Measurements from ENCODE around the gene SENP1.
"Not testable (repeated sequence)": the region's sequence is repeated elsewhere in the genome, so short reads cannot be mapped to it uniquely, and the experiment has no call there.

SENP1 gene

DNA sequence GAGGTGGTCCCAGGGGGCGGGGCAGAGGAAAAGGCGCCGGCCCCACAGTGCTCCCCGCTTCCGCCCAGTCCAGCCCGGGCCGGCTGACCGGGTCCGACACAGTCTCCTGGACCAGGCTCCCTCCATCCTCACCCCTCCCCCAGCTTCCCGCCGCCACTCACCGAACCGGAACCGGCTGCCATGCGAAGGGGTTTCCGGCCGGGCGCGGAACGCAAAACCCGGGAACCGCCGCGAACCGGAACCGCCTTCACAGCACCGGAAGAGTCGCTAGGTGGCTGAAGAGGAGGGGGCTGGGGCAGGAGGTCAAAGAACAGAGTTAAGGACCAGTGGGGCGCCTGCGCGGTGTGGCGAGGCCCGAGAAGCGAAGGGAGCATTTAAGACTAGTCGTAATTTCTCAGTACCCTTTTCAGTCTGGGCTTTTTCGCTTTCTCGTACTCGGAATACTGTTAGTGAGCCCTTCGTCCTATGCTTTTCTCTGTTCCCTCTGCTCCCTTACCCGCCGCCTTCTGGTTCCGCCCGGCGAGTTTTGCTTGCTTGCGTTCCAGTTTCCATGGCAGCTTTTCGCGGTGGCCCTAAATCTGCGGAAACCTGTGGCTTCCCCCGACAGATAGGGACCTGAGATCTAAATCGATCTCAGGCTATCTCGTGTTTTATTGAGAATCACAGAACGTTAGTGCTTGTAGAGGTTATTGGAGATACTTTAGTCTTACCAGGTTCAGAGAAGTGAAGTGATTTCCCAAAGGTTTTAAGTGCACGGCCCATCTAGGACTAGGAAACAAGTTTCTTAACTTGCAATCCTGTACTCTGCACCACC is at the start of gene SENP1:
Gene SENP1, minus strand, starts transcription at position 213 of the 814 bp plus-strand sequence. CDS start 4,607 bp downstream, outside the sequence.
- peak; percentile 87 to 93 (median 92) for DNase-seq

DNA sequence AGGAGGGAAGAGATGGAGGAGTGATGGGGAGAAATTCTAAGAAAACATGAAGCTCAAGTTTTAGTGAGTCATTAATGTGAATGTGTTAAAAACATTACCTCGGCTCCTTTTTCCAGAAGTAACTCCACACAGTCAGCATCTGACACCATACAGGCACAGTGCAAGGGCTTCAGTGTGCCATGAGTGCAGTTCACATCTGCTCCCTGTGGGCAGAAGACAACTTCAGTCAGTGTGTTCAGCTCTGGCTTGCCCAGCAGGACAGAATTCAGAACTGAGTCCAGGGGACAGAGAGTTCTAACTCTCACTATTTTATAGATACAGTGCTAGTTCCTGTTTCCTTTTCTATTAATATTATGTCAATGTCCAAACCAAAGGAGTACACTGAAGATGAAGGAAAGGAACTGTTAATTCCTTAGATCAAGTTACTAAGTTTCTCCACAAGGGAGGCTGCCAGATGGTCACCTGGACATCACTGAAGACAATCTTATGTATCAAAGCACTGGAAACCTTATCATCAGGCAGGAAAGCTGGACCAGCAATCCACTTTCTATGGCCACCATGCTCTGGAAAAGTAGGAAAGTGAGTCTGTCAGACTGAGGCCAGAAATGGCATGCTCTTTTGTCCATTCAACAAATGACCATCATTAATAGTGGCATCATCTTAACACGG is 45.4 kb upstream of the SENP1 start:
- DNase-seq, result no peak

DNA sequence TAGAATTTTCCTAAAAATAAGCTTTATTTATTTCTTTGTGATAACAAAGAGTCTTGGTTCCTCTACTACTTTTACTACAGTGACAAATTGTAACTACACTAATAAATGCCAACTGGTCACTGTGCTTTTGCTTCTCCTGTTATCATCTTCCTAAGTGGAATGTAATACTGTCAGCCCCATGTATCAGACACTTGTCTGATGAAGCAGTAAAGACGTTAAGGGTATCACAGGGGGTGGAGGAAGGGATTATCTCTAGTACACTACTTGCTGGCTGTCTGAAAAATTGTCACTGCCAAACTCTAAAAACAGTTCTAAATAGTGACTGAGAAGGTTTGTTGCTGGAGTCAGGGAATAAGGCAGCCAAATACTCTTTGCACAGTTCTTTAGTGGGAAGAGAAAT is 40.1 kb upstream of the SENP1 start:
- DNase-seq, result no peak

GRCh38 chr12:48143898-48144297 is 38.0 kb upstream of the SENP1 start:
- no peak for DNase-seq

DNA sequence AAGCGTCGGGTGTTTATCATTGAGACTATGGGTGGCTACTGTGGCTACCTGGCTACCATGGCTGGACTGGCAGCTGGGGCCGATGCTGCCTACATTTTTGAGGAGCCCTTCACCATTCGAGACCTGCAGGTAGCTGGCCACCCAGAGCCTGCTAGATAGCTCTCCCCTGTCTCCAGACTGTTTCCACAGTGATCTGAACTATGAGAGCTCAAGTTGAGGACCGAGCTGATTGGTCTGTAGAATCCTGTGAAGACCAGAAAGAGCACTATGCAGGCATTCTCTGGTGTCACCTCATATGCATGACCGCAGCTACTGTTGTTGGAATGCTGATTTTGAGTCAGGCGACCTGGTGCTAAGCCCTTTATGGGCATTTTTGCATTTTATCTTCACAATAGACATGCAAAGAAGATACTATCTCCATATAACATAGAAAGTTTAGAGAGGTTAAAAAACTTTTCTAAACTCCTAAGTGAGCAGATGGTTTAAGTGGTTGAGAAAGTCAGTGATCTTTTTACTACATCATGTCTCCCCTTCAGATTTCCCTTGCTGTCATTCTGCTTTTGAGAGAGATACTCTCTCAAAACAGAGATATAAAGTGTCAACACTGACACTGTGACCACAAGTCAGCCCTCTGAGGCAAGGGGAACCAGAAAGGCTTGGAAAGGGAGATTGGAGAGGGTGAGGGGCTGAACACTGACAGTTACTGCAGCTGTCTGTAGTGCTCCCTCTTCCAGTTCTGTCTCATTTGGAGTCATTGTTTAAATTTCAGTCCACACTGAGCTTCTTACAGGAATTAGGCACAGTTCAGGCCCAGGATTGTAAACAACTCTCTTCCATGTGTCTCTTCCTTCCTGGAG is 37.2 kb upstream of the SENP1 start:
- DNase-seq, result no peak

DNA sequence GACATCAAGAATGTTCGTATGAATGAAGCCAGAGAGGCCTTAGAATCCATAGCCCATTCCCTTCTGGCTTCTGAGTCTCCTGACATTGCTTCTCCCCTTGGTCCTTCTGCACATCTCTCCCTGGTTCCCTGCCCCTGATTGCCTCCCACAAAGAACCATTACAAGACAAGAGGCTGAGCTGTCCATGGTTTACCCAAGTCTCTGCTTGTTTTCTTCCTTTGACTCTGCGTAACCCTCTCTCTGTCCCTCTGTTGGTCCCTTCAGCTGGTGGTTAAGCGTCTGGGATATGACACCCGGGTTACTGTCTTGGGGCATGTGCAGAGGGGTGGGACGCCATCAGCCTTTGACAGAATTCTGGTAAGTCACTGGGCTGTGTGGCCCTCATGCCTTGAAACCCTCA is 29.1 kb upstream of the SENP1 start:
- no peak for DNase-seq

GRCh38 chr12:48132826-48133225 is 26.9 kb upstream of the SENP1 start:
- no peak for DNase-seq

- no peak for DNase-seq
Observed at GRCh38 chr12:48131517-48131916, 25.6 kb upstream of the SENP1 start.

DNA sequence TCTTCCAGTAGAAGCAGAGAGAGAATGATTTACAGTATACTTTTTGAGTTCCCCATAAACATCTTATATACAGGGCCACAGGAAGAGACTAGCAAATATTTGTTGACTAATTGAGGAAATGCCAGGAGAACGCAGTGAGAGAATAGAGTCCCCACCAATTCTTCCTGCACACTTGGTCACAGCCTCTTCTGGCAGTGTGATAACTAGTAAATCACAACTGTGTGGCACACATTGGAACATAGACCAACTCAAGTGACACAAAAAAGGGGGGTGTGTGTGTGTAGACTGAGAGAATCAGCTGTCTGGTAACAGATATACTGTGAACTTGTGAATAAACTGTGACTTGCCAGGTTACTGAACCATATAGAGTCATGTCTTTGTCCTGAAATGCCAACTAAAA is 23.5 kb upstream of the SENP1 start:
- DNase-seq, result no peak

GRCh38 chr12:48128800-48129199 is 22.9 kb upstream of the SENP1 start:
- no peak for DNase-seq

DNA sequence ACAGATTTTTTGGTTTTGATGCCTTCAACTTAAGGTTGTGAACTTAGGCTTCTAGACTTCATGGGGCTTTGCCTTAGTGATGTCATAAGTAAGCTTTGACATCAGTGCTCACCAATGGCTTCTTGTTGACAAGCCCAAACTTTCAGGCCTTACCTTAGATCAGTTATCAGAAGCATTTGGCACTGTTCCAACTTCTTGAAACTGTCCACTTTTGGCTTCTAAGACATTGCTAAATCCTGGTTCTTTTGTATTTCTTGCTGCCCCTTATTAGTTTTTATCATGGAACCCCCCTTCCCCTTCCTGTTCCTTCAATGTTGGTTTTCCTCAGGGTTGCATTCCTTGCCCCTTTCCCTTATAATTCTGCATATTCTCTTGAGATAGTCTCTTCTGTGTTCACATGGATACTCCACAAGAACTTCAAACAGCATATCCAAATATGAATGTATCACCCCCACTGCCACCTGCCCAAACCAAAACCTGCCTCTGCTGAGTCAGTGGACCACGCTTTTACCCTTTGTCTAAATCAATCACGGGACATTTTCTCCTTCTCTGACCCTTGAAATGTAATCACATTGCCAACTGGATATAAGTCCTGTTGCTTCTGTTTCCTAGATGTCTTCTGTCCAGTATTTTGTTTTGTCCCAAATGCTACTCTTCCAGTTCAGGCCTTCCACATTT is 21.2 kb upstream of the SENP1 start:
- no peak for DNase-seq

GRCh38 chr12:48125985-48126384 is 20.1 kb upstream of the SENP1 start:
- DNase-seq, result no peak

DNA sequence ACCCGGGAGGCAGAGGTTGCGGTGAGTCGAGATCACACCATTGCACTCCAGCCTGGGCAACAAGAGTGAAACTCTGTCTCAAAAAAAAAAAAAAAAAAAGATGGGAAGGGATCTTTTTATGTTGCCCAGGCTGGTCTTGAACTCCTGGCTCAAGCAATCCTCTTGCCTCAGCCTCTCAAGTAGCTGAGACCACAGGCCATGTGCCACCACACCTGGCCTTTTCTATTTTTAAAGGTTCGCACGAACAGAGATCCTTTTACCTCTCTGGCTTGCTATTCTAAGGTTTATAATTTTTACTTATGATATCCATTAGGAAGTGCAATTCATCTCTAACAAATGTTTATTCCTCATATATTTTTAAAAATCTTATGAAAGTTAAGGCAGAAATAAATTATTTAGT is 19.7 kb upstream of the SENP1 start:
- not testable (repeated sequence) for DNase-seq

DNA sequence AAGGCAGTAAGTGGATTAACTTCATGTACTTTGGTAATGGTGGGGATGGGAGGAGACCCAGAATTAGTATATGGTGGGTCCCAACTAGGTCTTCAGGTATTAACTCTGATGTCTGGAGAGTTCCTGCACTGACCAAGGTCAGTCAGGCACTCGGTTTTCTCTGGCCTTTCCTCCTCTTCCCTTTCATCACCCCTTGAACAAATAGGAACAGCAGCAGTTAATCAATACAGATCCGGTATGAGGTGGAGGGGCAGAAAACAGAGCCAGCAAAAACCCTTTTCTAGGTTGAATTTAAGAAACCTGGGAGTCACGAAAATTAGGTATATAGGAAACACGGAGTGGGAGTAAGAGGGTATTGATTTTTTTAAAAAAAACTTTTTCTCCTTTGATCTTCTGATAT is 17.3 kb upstream of the SENP1 start:
- no peak for DNase-seq

DNA sequence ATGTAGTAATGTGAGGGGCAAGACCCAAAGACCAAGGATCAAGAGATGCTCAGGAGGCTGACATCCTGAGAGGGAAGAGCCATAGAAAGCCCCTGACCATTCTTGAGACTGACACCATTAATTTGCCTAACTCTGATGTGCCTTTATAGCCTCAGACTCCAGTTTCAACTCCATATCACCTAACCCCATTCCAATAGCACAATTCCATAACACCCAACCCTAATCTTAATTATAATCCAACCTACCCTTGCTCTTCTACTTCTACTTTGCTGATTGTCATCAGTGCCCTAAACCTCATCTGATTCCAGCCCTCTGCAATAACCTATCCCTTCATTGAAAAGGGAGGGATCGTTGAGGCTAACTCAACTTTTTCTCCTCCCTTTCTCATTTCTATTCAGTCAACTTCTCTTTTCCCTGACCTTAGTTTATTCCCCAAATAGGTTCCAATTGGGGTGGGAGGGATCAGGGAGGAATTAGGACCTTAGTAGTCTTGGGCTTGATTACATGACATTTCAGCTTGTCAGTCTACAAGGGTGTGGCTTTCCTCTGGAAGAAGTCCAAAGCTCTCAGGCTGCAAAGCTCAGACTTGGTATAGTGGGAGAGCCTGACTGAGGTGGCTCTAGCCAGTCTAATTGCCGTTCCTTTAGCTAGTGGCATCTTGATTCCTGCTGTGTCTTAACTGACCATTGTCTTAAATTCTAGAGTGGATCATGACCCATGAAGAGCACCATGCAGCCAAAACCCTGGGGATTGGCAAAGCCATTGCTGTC is 16.4 kb upstream of the SENP1 start:
- no peak for DNase-seq

DNA sequence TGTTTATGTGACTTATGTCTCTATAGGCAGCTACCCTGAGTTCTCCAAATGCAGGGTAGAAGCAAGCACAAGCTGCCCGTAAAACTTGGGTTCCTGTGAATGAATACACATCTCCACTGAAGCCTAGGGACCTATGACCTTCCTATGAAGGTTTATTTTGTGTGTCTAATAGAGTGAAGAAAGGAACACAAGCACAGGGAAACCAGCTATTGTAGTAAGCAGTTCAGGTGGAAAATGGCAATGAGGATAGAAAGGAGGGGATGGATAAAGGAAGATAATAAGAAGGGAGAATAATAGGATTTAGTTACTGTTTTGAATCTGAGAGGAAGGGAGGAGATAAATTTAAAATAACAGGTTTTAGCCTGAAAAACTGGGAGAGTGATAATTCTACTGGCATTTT is 15.6 kb upstream of the SENP1 start:
- no peak for DNase-seq

- no peak for DNase-seq
Observed at GRCh38 chr12:48119834-48120195, 13.9 kb upstream of the SENP1 start.

- peak; percentile 59 to 77 (median 72) for DNase-seq
Observed at GRCh38 chr12:48119078-48119833, 13.4 kb upstream of the SENP1 start, which contains the start of gene PFKM. Gene PFKM (plus strand): TSS chr12:48119364. CDS start chr12:48122775, 3,411 bp downstream.

DNA sequence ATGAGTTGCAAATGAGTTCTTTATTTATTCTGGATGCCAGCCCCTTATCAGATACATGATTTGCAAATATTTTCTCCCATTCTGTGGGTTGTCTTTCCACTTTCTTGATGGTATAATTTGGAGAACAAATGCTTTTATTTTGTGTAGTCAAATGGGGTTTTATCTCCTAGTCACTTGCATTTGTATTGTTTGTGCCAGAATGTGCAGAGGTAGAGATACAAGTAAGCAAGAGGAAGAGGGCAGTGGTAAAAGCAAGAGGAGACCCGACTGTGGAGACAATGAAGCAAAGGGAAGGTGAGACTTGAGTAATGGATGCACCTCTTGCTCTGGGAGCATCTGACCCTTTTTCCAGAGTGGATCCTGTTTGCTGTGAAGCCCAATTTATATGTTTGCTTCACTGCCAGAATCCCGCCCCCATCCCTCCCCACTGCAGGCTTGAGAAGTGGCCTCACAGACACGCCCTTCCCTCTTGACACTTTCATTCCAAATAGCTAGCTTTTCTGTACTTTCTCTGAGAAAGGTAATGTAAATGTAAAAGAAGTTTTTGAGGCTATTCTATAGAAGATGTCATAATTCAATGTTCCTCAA is 12.5 kb upstream of the SENP1 start:
- DNase-seq, result no peak

DNA sequence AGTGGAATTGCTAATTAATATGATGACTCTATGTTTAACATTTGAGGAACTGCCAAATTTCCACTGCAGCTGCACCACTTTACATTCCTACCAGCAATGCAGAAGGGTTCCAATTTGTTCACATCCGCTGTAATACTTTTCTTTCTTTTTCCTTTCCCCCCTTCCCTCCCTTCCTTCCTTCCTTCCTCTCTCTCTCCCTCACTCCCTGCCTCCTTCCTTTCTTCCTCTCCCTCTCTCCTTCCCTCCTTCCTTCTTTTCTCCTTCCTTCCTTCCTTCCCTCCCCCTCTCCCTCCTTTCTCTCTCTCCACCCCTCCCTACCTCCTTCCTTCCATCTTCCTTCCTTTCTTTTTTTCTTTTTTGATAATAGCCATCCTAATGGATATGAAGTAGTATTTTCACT is 10.1 kb upstream of the SENP1 start:
- no peak for DNase-seq

- DNase-seq, result not testable (repeated sequence)
Observed at GRCh38 chr12:48111312-48111693, 5.4 kb upstream of the SENP1 start.

Data from suppressor macrophage treated with lipopolysaccharide for 1 hour (primary cell).